Measurements from ENCODE around the gene DARS1. TPM values are rescaled to one million over a fixed set of nuclear protein-coding genes. Genes with fewer than 3 reads are reported as not detected.

The DARS1 gene
- 10 to 100 TPM; 56.2 to 72.8 (median 64.3) TPM for total RNA-seq
- polyA plus RNA-seq, result 10 to 100 TPM; 65.1 to 88.6 (median 72.1) TPM
- long read RNA-seq, donor 1, transcript DARS-201 (16 exons, 2,361 nt), result major isoform, 28 of 33 reads
- long read RNA-seq, donor 1, partial matches to known transcripts, result 0 of 33 reads
- long read RNA-seq, donor 1, other reads (novel, unspliced or antisense), result 0 of 33 reads
- long read RNA-seq, donor 2, transcript DARS-201 (16 exons, 2,361 nt), result major isoform, 24 of 39 reads
- long read RNA-seq, donor 2, partial matches to known transcripts, result 11 of 39 reads
- long read RNA-seq, donor 2, other reads (novel, unspliced or antisense), result 0 of 39 reads

- no peaks in the 10 kb centered on the region for H3K9me3 ChIP-seq
- no peaks in the 10 kb centered on the region for H3K27me3 ChIP-seq (replicated peaks in 1 of 7)
- H3K4me1 ChIP-seq, result peaks cover 16 to 58% (median 34%) of the 10 kb centered on the region in 6 donors
- TF ChIP-seq POLR2AphosphoS5 (IDR thresholded peaks at IDR 0.05) (peak; percentile 94 to 95 (median 95)), POLR2A (IDR thresholded peaks at IDR 0.05) (peak; percentile 15 to 69 (median 18)), CTCF (IDR thresholded peaks at IDR 0.05 in 8 of 11, conservative IDR thresholded peaks at IDR 0.05 in 3 of 11) (peak in 1 of 11 experiments; percentile 29)
- peaks cover 0 to 27% (median 8%) of the 10 kb centered on the region in 6 donors for H3K36me3 ChIP-seq
- H3K27ac ChIP-seq, result peak within 1 kb of the TSS; percentile 97 to 100 (median 98)
- WGBS, 5 donors, result 0 to 1% (median 0%) methylated on average over 19 to 64 of the region's 64 CpGs
- DNase-seq, result peak; percentile 96
- intact Hi-C loops (cut with DNase I; ENCODE audit: low total_unique reads), result no loop called here
- H3K4me3 ChIP-seq, result peak within 1 kb of the TSS; percentile 79 to 98 (median 86)
These were observed at the start of gene DARS1 for GRCh38 chr2:135985018-135985825. DARS1 (minus strand) TSS chr2:135985626; CDS start chr2:135985468, 158 bp downstream.

- Histone ChIP-seq H3K4me1 (peaks cover 0 to 20% (median 6%) of the 10 kb centered on the region in 6 donors), H3K27me3 (replicated peaks in 1 of 7) (no peaks in the 10 kb centered on the region), H3K4me3 (no peak overlapping the region), H3K36me3 (no peaks in the 10 kb centered on the region), H3K27ac (no peak overlapping the region), H3K9me3 (peaks cover 0 to 3% (median 0%) of the 10 kb centered on the region in 8 donors)
- TF ChIP-seq CTCF (IDR thresholded peaks at IDR 0.05 in 8 of 11, conservative IDR thresholded peaks at IDR 0.05 in 3 of 11), result no peak
- no peak for TF ChIP-seq POLR2A (IDR thresholded peaks at IDR 0.05)
- no peak for TF ChIP-seq POLR2AphosphoS5 (IDR thresholded peaks at IDR 0.05)
- DNase-seq, result no peak
- intact Hi-C loops (cut with DNase I; ENCODE audit: low total_unique reads), result no loop called here
- 79 to 92% (median 91%) methylated on average over 3 of the region's 3 CpGs for WGBS, 5 donors
These were observed 49.2 kb upstream of the DARS1 start for GRCh38 chr2:136034629-136035028.

GRCh38 chr2:136032817-136033535 is 47.5 kb upstream of the DARS1 start:
- no peaks in the 10 kb centered on the region for H3K27me3 ChIP-seq (replicated peaks in 1 of 7)
- no peak for TF ChIP-seq POLR2A (IDR thresholded peaks at IDR 0.05)
- no peaks in the 10 kb centered on the region for H3K36me3 ChIP-seq
- H3K4me3 ChIP-seq, result no peak overlapping the region
- H3K9me3 ChIP-seq, result no peaks in the 10 kb centered on the region
- intact Hi-C loops (cut with DNase I; ENCODE audit: low total_unique reads), result no loop called here
- no peak overlapping the region for H3K27ac ChIP-seq
- H3K4me1 ChIP-seq, result peaks cover 0 to 20% (median 6%) of the 10 kb centered on the region in 6 donors
- DNase-seq, result no peak
- WGBS, 5 donors, result 95 to 98% (median 97%) methylated on average over 3 of the region's 3 CpGs

GRCh38 chr2:136032192-136032591 is 46.8 kb upstream of the DARS1 start:
- intact Hi-C loops (cut with DNase I; ENCODE audit: low total_unique reads), result no loop called here
- WGBS, 5 donors, result 53 to 81% (median 75%) methylated on average over 3 of the region's 3 CpGs

More at GRCh38 chr2:136032192-136032591, 46.8 kb upstream of the DARS1 start:
- peaks cover 0 to 20% (median 6%) of the 10 kb centered on the region in 6 donors for H3K4me1 ChIP-seq
- DNase-seq, result no peak
- H3K4me3 ChIP-seq, result no peak overlapping the region
- no peaks in the 10 kb centered on the region for H3K27me3 ChIP-seq (replicated peaks in 1 of 7)
- H3K36me3 ChIP-seq, result no peaks in the 10 kb centered on the region
- TF ChIP-seq CTCF (IDR thresholded peaks at IDR 0.05 in 8 of 11, conservative IDR thresholded peaks at IDR 0.05 in 3 of 11) (no peak), POLR2A (IDR thresholded peaks at IDR 0.05) (no peak), POLR2AphosphoS5 (IDR thresholded peaks at IDR 0.05) (no peak)
- peak overlapping the region in 1 of 8 donors; percentile 16 for H3K27ac ChIP-seq
- H3K9me3 ChIP-seq, result no peaks in the 10 kb centered on the region
